ENCODE results near the gene SOD2. TPM values are rescaled to one million over a fixed set of nuclear protein-coding genes. Genes with fewer than 3 reads are reported as not detected.
"Not testable (repeated sequence)": the region's sequence is repeated elsewhere in the genome, so short reads cannot be mapped to it uniquely, and the experiment has no call there.

Gene SOD2
- total and polyA plus RNA-seq, 2 donors (not counting 3 experiments of a cell fraction or from before 2014, with no cell fraction given), result 31.6 to 62.7 TPM

DNA sequence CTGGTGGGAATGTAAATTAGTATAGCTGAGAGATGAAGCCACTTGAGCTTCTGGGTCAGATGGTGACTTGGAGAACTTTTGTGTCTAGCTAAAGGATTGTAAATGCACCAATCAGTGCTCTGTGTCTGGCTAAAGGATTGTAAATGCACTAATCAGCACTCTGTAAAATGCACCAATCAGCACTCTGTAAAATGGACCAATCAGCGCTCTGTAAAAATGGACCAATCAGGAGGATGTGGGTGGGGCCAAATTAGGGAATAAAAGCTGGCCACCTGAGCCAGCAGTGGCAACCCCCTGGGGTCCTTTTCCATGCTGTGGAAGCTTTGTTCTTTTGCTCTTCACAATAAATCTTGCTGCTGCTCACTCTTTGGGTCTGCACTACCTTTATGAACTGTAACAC, 31.1 kb downstream of the SOD2 start:
- not testable (repeated sequence) for FAIRE-seq

DNA sequence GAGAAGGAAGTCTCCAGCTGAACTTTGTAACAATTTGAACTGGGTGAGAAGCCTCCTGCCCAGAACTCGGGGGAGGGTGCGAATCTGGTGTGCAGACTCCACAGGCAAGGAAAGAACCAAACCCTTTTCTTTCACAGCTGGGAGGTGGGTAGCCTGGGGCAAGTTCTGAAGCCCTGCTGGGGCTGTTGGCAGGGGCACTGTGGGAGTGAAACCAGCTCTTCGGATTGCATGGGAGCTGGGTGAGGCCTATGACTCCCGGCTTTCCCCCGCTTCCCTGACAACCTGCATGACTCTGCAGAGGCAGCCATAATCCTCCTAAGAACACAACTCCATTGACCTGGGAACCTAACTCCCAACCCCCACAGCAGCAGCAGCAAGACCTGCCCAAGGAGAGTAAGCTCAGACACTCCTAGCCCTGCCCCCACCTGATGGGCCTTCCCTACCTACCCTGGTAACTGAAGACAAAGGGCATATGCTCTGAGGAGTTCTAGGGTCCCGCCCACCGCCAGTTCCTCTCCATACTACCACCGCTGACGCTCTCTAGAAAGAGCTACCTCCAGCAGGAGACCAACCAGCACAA, 37.5 kb downstream of the SOD2 start:
- H3K4me3 ChIP-seq (replicated peaks in 1 of 3; ENCODE audit: insufficient read depth in 1 of 3, low read depth in 1 of 3, low read length in 3 of 3), result no peak overlapping the region
- H3K9ac ChIP-seq (replicated peaks; ENCODE audit: extremely low read depth, insufficient read depth, low read length), result no peak overlapping the region
- DNase-seq (ENCODE audit: low read depth, low spot score) (no peak), FAIRE-seq (no peak)
- H3K4me1 ChIP-seq (ENCODE audit: control insufficient read depth, extremely low read depth, insufficient read depth, low read length), result no peaks in the 10 kb centered on the region
- no peaks in the 10 kb centered on the region for H3K9me1 ChIP-seq (replicated peaks; ENCODE audit: control insufficient read depth, extremely low read depth, insufficient read depth, low read length)
- H3K9me3 ChIP-seq (replicated peaks; ENCODE audit: control insufficient read depth, insufficient read depth, low read length), result no peaks in the 10 kb centered on the region
- no peaks in the 10 kb centered on the region for H3K36me3 ChIP-seq (ENCODE audit: control insufficient read depth in 2 of 2, extremely low read depth in 1 of 2, insufficient read depth in 2 of 2, low read length in 2 of 2)
- no peaks in the 10 kb centered on the region for H3K79me2 ChIP-seq (ENCODE audit: control insufficient read depth, insufficient read depth, low read length)
- H2AFZ ChIP-seq (ENCODE audit: low read depth, low read length), result no peak overlapping the region
- CTCF ChIA-PET, result interaction anchor here (0.9 to 6.2 kb wide), 28 partner anchors 8 to 647 kb away, joined by 3 to 193 read pairs (median 5); partner anchors contain the start of genes FNDC1 and PNLDC1
- no peak overlapping the region for H3K27ac ChIP-seq (ENCODE audit: insufficient read depth, low read depth, low read length)
- peaks cover 2% of the 10 kb centered on the region for H4K20me1 ChIP-seq (replicated peaks; ENCODE audit: control insufficient read depth, extremely low read depth, insufficient read depth, low read length)
- intact Hi-C loops (cut with micrococcal nuclease), result no loop called here
- dilution Hi-C loops (cut with MboI; ENCODE audit: extremely low pct_ligation_motif_present, low sequenced_read_pairs), result no loop called here
- POLR2A ChIA-PET, result no interaction called here
- TF ChIP-seq, protein P1, sequence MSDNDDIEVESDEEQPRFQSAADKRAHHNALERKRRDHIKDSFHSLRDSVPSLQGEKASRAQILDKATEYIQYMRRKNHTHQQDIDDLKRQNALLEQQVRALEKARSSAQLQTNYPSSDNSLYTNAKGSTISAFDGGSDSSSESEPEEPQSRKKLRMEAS (IDR thresholded peaks at IDR 0.05; ENCODE audit: insufficient read depth, insufficient read length), result no peak
- no peaks in the 10 kb centered on the region for H3K27me3 ChIP-seq (ENCODE audit: control insufficient read depth in 2 of 2, insufficient read depth in 2 of 2, low read length in 2 of 2)
- no TSS peak for BruUV-seq (replicated peaks)
- no peak overlapping the region for H3K4me2 ChIP-seq (ENCODE audit: insufficient read depth, low read length)

More for the DNA sequence above, 31.1 kb downstream of the SOD2 start:
- H3K27ac ChIP-seq (ENCODE audit: insufficient read depth, low read depth, low read length); DNase-seq (ENCODE audit: low read depth, low spot score); BruUV-seq (replicated peaks); H3K9ac ChIP-seq (replicated peaks; ENCODE audit: extremely low read depth, insufficient read depth, low read length); H3K9me3 ChIP-seq (replicated peaks; ENCODE audit: control insufficient read depth, insufficient read depth, low read length); dilution Hi-C loops (cut with MboI; ENCODE audit: extremely low pct_ligation_motif_present, low sequenced_read_pairs); H3K4me3 ChIP-seq (replicated peaks in 1 of 3; ENCODE audit: insufficient read depth in 1 of 3, low read depth in 1 of 3, low read length in 3 of 3); H2AFZ ChIP-seq (ENCODE audit: low read depth, low read length); H3K79me2 ChIP-seq (ENCODE audit: control insufficient read depth, insufficient read depth, low read length); H4K20me1 ChIP-seq (replicated peaks; ENCODE audit: control insufficient read depth, extremely low read depth, insufficient read depth, low read length); POLR2A ChIA-PET; intact Hi-C loops (cut with micrococcal nuclease); H3K4me2 ChIP-seq (ENCODE audit: insufficient read depth, low read length); H3K27me3 ChIP-seq (ENCODE audit: control insufficient read depth in 2 of 2, insufficient read depth in 2 of 2, low read length in 2 of 2); H3K9me1 ChIP-seq (replicated peaks; ENCODE audit: control insufficient read depth, extremely low read depth, insufficient read depth, low read length); H3K36me3 ChIP-seq (ENCODE audit: control insufficient read depth in 2 of 2, extremely low read depth in 1 of 2, insufficient read depth in 2 of 2, low read length in 2 of 2); H3K4me1 ChIP-seq (ENCODE audit: control insufficient read depth, extremely low read depth, insufficient read depth, low read length): not testable (repeated sequence)
- CTCF ChIA-PET, result interaction anchor here (1.2 to 2.4 kb wide), 2 partner anchors 7 to 528 kb away, joined by 3 to 12 read pairs; no protein-coding TSS in a partner anchor
